Activated CD8-positive, alpha-beta T cell treated with anti-CD3 and anti-CD28 coated beads, Interleukin-2, amount 10 ng/mL, durations not matched to agents 7 days and 5 days (primary cell): ENCODE results near the gene SV2B. TPM values are rescaled to one million over a fixed set of nuclear protein-coding genes. Genes with fewer than 3 reads are reported as not detected.

ENCODE experiments used
- ATAC-seq: fragments of 150-1000 bp; cut with Tn5 transposase; one replicate; pipeline ENCODE4 v1.10.0; 2021; ENCODE audit warnings: moderate library complexity
- CTCF ChIA-PET: fragments of 350-600 bp; sonication (Branson Sonifier 250); formaldehyde crosslinking; loops from one replicate; lab custom pipeline; 2021; ENCODE audit warnings: antibody characterized with exemption; lab: Charles Lee
- POLR2A ChIA-PET: fragments of 350-600 bp; sonication (Branson Sonifier 250); formaldehyde crosslinking; loops from one replicate; lab custom pipeline; 2021; ENCODE audit warnings: antibody characterized with exemption; lab: Charles Lee
- DNase-seq: peaks from one replicate; pipeline ENCODE4 v3.0.0-alpha.2; 2020
- H3K27ac Mint-ChIP-seq: one replicate; pipeline ENCODE4 v1.8.0; 2021; ENCODE audit warnings: mild to moderate bottlenecking, mixed read lengths
- H3K27me3 Mint-ChIP-seq: one replicate; pipeline ENCODE4 v1.8.0; 2021; ENCODE audit warnings: low read depth, mixed read lengths
- H3K36me3 Mint-ChIP-seq: one replicate; pipeline ENCODE4 v1.8.0; 2021; ENCODE audit warnings: low read depth, mixed read lengths
- H3K4me1 Mint-ChIP-seq: one replicate; pipeline ENCODE4 v1.8.0; 2021; ENCODE audit warnings: low read depth, mixed read lengths
- H3K4me3 Mint-ChIP-seq: one replicate; pipeline ENCODE4 v1.8.0; 2021; ENCODE audit warnings: mild to moderate bottlenecking, mixed read lengths
- H3K9me3 Mint-ChIP-seq: one replicate; pipeline ENCODE4 v1.8.0; 2022; ENCODE audit warnings: mixed read lengths; ENCODE audit not compliant: insufficient read depth
- total RNA-seq, 2 experiments: library from RNA; stranded (reverse); gene quantifications; one replicate each; pipeline ENCODE4 v1.2.3, GENCODE V29; 2021

Gene SV2B
- total RNA-seq, 2 experiments from 2014 or later: not detected

- peaks cover 24% of the 10 kb centered on the region for H3K27me3 Mint-ChIP-seq
- no peaks in the 10 kb centered on the region for H3K36me3 Mint-ChIP-seq
- CTCF ChIA-PET: interaction anchor here (0.6 to 3.0 kb wide), 5 partner anchors 10 to 1199 kb away, joined by 3 to 14 read pairs (median 3); no protein-coding TSS in a partner anchor
- POLR2A ChIA-PET: no interaction called here
- no peak for DNase-seq
- no peak overlapping the region for H3K27ac Mint-ChIP-seq
- H3K4me3 Mint-ChIP-seq: no peak overlapping the region
- no peaks in the 10 kb centered on the region for H3K9me3 Mint-ChIP-seq
- no peak for ATAC-seq
- no peaks in the 10 kb centered on the region for H3K4me1 Mint-ChIP-seq
These were observed 183.1 kb downstream of the SV2B start for GRCh38 chr15:91283155-91283554.

DNA sequence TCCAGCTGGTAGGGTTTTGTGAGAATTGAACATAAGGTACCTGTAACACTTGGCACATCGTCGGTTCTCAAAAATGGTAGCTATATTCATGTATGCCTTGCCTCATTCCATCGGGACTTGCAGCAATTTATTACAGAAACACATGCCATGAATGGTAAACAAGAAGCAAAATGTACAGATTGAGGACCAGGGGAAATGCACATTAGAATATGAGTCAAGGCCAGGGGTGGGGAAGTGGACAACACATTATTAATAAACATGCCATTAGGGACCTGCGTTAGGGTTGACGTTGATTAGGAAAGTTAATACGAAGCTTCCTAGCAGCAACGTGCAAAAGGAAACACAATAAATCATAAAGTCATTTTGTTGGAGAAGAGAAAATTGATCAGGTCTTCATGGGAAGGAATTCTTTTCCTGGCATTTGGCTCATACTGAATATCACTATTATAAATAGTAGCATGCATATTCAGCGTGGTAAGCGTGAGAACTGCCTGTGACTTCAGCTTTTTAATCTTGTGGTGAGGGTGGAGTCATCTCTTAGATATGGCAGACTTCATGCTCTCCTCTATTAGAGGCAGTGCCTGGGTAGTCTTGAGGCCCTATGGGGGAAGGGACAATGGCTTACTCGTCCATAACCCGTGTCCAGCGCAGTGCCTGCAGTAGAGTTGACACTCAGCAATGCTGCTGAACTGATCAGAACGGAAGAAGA, 184.9 kb downstream of the SV2B start:
- no peak for ATAC-seq
- POLR2A ChIA-PET: no interaction called here
- CTCF ChIA-PET: interaction anchor here (1.6 to 2.3 kb wide), 2 partner anchors 13 to 18 kb away, joined by 5 to 6 read pairs; no protein-coding TSS in a partner anchor

DNA sequence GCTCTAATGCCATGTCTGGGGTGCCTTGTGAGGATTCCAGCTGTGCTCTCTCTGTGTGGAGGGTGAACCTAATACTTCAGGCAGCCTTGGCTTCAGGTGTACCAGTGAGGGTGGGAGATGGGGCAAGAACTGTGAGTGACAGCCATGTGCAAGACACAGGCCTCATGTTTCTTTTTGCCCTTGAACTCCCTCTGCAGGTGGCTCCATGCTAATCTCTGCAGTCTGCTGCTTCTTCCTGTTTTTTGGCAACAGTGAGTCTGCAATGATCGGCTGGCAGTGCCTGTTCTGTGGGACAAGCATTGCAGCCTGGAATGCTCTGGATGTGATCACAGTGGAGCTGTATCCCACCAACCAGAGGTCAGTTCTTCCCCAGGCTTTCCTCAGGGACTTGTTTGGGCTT, 189.3 kb downstream of the SV2B start:
- DNase-seq: no peak
- ChIA-PET CTCF (interaction anchor here (0.8 to 0.9 kb wide), 3 partner anchors 13 to 233 kb away, joined by 3 read pairs; no protein-coding TSS in a partner anchor), POLR2A (no interaction called here)
- ATAC-seq: no peak
- Mint-ChIP-seq H3K36me3 (no peaks in the 10 kb centered on the region), H3K4me1 (no peaks in the 10 kb centered on the region), H3K27me3 (peaks cover 21% of the 10 kb centered on the region), H3K27ac (no peak overlapping the region), H3K9me3 (no peaks in the 10 kb centered on the region), H3K4me3 (no peak overlapping the region)

More for the DNA sequence above, 184.9 kb downstream of the SV2B start:
- no peaks in the 10 kb centered on the region for H3K36me3 Mint-ChIP-seq
- DNase-seq: no peak
- H3K4me1 Mint-ChIP-seq: no peaks in the 10 kb centered on the region
- peaks cover 21% of the 10 kb centered on the region for H3K27me3 Mint-ChIP-seq
- H3K27ac Mint-ChIP-seq: no peak overlapping the region
- no peak overlapping the region for H3K4me3 Mint-ChIP-seq
- no peaks in the 10 kb centered on the region for H3K9me3 Mint-ChIP-seq

DNA sequence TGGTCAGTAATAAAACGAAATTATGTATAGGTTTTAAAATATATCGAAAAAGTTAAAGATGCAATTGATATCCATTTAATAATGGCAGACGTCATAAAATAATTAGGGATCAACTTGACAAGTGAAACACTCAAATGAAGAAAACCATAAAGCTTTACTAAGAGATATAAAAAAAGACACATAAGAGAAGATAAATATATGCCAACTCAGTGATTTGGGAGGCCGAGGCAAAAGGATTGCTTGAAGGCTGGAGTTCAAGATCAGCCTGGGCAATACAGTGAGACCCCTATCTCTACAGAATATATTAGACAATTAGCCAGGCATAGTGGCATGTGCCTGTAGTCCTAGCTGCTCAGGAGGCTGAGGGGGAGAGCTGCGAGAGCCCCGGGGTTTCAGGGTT, 190.5 kb downstream of the SV2B start:
- Mint-ChIP-seq H3K4me1 (no peaks in the 10 kb centered on the region), H3K27ac (no peak overlapping the region), H3K27me3 (peaks cover 25% of the 10 kb centered on the region), H3K4me3 (no peak overlapping the region), H3K36me3 (no peaks in the 10 kb centered on the region), H3K9me3 (no peaks in the 10 kb centered on the region)
- CTCF ChIA-PET: interaction anchor here (1.3 kb wide), 1 partner anchor 12 kb away, joined by 3 read pairs; no protein-coding TSS in a partner anchor
- POLR2A ChIA-PET: no interaction called here
- DNase-seq: no peak
- no peak for ATAC-seq

GRCh38 chr15:91291673-91292072, 191.6 kb downstream of the SV2B start:
- Mint-ChIP-seq H3K36me3 (no peaks in the 10 kb centered on the region), H3K4me1 (no peaks in the 10 kb centered on the region), H3K4me3 (no peak overlapping the region), H3K27ac (no peak overlapping the region), H3K9me3 (no peaks in the 10 kb centered on the region), H3K27me3 (peaks cover 25% of the 10 kb centered on the region)
- CTCF ChIA-PET: interaction anchor here (1.3 kb wide), 1 partner anchor 11 kb away, joined by 3 read pairs; no protein-coding TSS in a partner anchor
- DNase-seq: no peak
- no peak for ATAC-seq
- POLR2A ChIA-PET: no interaction called here

DNA sequence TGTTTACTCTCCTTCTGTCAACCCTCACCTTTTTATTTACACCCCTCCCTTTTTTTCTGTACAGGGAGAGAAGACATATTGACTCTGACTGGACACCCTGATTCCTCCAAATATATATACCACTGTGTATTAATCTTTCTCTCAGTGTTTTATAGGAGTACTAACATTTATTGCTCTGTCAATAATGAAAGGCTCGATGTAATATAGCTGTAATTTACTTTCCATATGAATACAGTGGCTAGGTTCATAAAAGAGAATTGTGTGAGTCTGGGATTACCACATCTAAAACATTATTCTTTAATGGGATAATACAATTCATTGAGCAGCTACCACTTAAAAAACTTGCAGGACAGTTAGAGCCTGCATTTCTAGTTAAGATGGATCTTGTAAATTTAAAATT, 194.3 kb downstream of the SV2B start:
- H3K4me1 Mint-ChIP-seq: no peaks in the 10 kb centered on the region
- ATAC-seq (no peak), DNase-seq (no peak)
- H3K4me3 Mint-ChIP-seq: no peak overlapping the region
- H3K27ac Mint-ChIP-seq: no peak overlapping the region
- CTCF ChIA-PET: interaction anchor here (1.0 kb wide), 1 partner anchor 8 kb away, joined by 5 read pairs; no protein-coding TSS in a partner anchor
- POLR2A ChIA-PET: no interaction called here
- H3K9me3 Mint-ChIP-seq: no peaks in the 10 kb centered on the region
- peaks cover 27% of the 10 kb centered on the region for H3K27me3 Mint-ChIP-seq
- H3K36me3 Mint-ChIP-seq: no peaks in the 10 kb centered on the region

DNA sequence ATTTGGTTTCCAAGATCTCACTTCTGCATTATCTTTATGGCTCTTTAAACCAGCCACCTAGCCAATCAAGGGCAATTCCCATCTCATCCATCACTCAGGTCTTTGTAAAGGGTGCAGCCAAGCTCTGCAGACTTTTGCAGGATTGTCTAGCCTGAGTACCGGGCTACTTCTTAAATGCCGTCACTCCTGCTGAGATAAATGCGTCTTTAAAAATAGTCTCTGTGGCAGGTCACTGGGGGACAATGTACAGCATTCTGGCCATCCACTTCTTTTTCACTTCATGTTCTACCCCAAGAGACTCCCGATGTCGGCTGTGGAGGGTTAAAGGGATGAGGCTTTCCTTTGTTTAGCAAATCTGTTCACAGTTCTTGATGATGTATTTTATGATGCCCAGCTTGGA, 194.7 kb downstream of the SV2B start:
- Mint-ChIP-seq H3K4me3 (no peak overlapping the region), H3K27ac (no peak overlapping the region), H3K4me1 (no peaks in the 10 kb centered on the region), H3K9me3 (no peaks in the 10 kb centered on the region), H3K27me3 (peaks cover 27% of the 10 kb centered on the region), H3K36me3 (no peaks in the 10 kb centered on the region)
- ChIA-PET POLR2A (no interaction called here), CTCF (no interaction called here)
- DNase-seq (no peak), ATAC-seq (no peak)

DNA sequence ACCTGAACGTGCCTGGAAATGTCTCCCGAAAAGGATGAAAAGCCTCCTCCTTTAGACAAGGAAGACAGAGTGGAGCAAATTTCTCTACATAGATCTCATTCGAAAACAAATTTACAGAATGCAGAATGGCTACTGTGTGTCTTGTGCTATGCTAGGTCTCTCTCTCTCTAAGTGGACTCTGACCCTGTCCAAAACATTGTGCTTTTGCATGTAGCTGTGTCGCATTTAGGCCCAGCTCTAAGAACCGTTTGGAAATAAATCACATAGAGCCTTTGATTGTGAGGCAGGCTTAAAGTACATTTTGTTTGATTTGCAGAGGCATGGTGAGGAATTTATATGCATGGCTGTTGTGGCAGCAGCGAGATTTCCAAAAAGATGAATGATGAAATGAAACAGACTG, 198.0 kb downstream of the SV2B start:
- no peak overlapping the region for H3K4me3 Mint-ChIP-seq
- ChIA-PET POLR2A (no interaction called here), CTCF (interaction anchor here (1.4 to 6.7 kb wide), 3 partner anchors 10 to 407 kb away, joined by 3 to 43 read pairs (median 3); no protein-coding TSS in a partner anchor)
- no peak overlapping the region for H3K27ac Mint-ChIP-seq
- peaks cover 10% of the 10 kb centered on the region for H3K4me1 Mint-ChIP-seq
- no peaks in the 10 kb centered on the region for H3K36me3 Mint-ChIP-seq
- no peak for DNase-seq
- H3K27me3 Mint-ChIP-seq: peaks cover 29% of the 10 kb centered on the region
- ATAC-seq: no peak
- no peaks in the 10 kb centered on the region for H3K9me3 Mint-ChIP-seq

- ChIA-PET CTCF (interaction anchor here (0.6 to 6.7 kb wide), 39 partner anchors 9 to 788 kb away, joined by 3 to 43 read pairs (median 4); partner anchors contain the start of genes SLCO3A1 and SV2B), POLR2A (no interaction called here)
- Mint-ChIP-seq H3K36me3 (peaks cover 5% of the 10 kb centered on the region), H3K27ac (peak overlapping the region; percentile 64), H3K27me3 (peaks cover 41% of the 10 kb centered on the region), H3K4me3 (no peak overlapping the region), H3K9me3 (no peaks in the 10 kb centered on the region), H3K4me1 (peaks cover 53% of the 10 kb centered on the region)
- ATAC-seq (peak; percentile 74), DNase-seq (peak; percentile 45)
These were observed 202.8 kb downstream of the SV2B start for GRCh38 chr15:91302588-91303439.

GRCh38 chr15:91304210-91304609, 204.2 kb downstream of the SV2B start:
- ChIA-PET POLR2A (no interaction called here), CTCF (interaction anchor here (1.1 to 6.7 kb wide), 3 partner anchors 14 to 401 kb away, joined by 3 to 43 read pairs (median 4); no protein-coding TSS in a partner anchor)
- no peak overlapping the region for H3K4me3 Mint-ChIP-seq

DNA sequence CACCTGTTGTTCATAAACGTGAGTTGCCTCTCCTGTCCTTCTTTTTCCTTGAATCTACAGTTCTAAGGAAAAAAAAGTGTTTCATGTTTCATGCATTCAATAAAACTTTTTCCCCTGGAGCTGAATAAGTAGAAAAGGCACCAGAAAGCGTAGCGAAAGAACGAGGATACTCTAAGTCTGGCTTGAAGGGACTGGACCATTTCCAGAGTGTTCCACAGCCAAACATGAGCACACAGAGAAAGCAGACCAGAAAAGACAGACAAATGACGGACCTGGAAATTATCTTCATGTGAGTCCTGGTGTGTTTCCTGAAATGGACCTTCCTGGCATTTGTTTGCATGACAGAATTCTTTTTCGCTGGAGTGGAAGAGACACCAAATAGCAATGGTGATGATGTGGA, 204.7 kb downstream of the SV2B start:
- Mint-ChIP-seq H3K27ac (no peak overlapping the region), H3K27me3 (peaks cover 37% of the 10 kb centered on the region), H3K9me3 (no peaks in the 10 kb centered on the region), H3K4me1 (peaks cover 71% of the 10 kb centered on the region), H3K4me3 (no peak overlapping the region), H3K36me3 (peaks cover 6% of the 10 kb centered on the region)
- POLR2A ChIA-PET: no interaction called here
- CTCF ChIA-PET: interaction anchor here (1.9 kb wide), 1 partner anchor 17 kb away, joined by 4 read pairs; no protein-coding TSS in a partner anchor
- ATAC-seq (no peak), DNase-seq (no peak)

More at GRCh38 chr15:91304210-91304609, 204.2 kb downstream of the SV2B start:
- no peak for DNase-seq
- Mint-ChIP-seq H3K9me3 (no peaks in the 10 kb centered on the region), H3K27ac (no peak overlapping the region), H3K36me3 (peaks cover 5% of the 10 kb centered on the region), H3K4me1 (peaks cover 65% of the 10 kb centered on the region), H3K27me3 (peaks cover 37% of the 10 kb centered on the region)
- no peak for ATAC-seq
